GM21381 (cell line): ENCODE results near the gene LPIN1.
"Not testable (repeated sequence)": the region's sequence is repeated elsewhere in the genome, so short reads cannot be mapped to it uniquely, and the experiment has no call there.

Source experiments
- ATAC-seq: cut with Tn5 transposase; IDR thresholded peaks from one replicate; pipeline ENCODE4 v1.9.1; 2021; ENCODE audit warnings: mild to moderate bottlenecking, moderate library complexity; ENCODE audit not compliant: unreplicated experiment

Gene LPIN1

DNA sequence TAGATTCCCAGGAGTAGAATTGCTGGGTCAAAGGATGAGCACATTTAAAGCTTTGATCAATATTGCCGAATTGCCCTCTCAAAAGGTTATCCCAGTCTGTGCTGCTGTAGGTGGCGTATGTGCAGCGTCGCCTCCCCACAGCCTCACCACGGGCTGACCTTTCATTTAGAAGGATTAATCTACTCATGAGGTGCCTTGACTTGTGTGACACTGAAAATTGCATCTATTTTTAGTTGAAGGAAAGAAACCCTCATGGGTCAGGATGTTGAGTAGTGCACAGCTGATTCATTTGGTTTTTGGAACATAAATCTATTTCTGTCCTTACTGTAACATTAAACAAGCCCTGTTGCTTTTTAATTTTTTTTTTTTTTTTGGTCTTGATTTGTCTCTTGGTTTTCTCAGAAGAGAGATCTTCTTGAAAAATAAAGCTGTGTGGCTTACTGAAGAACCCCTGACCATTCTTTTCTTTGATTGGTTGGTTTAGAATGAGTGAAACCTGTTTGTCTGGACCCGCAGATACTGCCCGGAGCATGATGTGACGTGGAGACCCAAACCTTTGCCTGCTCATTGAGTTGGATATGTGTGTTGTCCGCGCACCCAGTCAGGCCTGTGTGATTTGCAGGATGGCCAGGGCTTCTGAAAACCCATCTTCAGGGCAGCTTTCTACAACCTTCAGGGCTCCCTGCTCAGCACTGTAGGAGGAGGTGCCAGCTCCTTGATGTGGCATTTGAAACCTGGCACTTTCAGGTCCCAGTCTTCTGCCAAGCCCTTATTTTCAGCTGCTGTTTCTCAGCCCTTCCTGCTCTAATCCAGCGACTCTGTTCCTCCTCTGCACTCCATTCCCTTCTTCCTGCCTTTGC, 61.0 kb downstream of the LPIN1 start:
- ATAC-seq, result no peak

- ATAC-seq, result no peak
These were observed 61.6 kb downstream of the LPIN1 start for GRCh38 chr2:11808016-11808400.

DNA sequence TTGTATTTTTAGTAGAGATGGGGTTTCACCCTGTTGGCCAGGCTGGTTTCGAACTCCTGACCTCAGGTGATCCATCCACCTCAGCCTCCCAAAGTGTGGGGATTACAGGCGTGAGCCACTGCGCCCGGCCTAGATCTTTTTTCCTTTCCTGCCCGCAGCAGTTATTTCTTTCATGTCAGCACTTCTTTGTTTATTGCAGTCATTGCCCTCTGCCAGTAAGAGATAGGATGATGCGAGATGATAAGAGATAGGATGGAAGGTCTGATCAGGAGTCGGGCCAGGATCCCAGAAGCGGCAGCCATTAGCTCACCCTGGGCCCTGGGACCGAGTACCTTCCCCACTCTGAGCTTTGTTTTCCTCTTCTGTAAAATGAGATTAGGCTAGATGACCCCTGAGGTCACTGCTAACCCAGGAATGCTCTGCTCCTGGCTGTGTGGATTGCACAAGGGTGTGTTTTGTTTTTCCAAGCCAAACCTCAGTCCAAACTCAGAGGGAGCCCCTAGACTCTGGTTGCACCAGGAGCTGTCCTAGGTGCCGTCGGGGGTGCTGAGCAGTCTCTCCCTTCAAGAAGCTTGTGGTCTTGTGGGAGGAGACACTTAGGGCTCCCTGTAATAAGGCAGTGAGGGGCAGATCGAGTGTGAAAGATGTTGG, 63.3 kb downstream of the LPIN1 start:
- no peak for ATAC-seq

- no peak for ATAC-seq
These were observed 64.0 kb downstream of the LPIN1 start for GRCh38 chr2:11810237-11810977.

- ATAC-seq, result no peak
These were observed 64.7 kb downstream of the LPIN1 start for GRCh38 chr2:11811036-11811654.

- no peak for ATAC-seq
These were observed 66.2 kb downstream of the LPIN1 start for GRCh38 chr2:11812466-11813248.

- ATAC-seq, result not testable (repeated sequence)
These were observed 66.9 kb downstream of the LPIN1 start for GRCh38 chr2:11813345-11813744.

- ATAC-seq, result no peak
These were observed 67.5 kb downstream of the LPIN1 start for GRCh38 chr2:11813951-11814350.

DNA sequence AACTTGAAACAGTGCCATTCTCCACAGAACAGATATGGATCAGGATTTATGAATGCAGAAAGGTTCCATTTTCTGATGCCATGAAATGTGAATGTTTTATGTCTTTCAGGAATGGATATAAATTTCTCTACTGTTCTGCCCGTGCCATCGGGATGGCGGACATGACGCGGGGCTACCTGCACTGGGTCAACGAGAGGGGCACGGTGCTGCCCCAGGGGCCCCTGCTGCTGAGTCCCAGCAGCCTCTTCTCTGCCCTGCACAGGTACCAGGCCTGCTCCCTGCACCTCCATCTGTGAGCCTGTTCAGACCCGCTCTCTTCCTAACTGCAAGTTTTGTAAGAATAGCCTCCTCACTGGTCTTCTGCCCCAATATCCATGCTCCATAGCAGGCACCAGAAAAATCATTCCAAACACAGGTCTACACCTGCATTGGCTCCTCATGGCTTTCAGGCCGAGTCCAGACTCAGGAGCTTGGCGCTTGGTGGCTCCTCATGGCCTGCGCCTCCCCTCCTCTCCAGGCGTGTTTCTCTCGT, 68.6 kb downstream of the LPIN1 start:
- no peak for ATAC-seq

DNA sequence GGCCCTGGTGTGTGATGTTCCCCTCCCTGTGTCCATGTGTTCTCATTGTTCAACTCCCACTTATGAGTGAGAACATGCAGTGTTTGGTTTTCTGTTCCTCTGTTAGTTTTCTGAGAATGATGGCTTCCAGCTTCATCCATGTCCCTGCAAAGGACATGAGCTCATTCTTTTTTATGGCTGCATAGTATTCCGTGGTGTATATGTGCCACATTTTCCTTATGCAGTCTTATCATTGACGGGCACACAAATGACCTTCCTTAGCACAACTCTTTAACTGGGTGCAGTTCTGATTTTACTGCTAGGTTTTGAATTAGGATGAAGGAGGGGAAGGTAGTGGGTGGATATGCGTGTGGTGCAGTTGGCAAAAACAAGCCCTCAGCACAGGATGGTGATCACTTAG, 70.5 kb downstream of the LPIN1 start:
- not testable (repeated sequence) for ATAC-seq

DNA sequence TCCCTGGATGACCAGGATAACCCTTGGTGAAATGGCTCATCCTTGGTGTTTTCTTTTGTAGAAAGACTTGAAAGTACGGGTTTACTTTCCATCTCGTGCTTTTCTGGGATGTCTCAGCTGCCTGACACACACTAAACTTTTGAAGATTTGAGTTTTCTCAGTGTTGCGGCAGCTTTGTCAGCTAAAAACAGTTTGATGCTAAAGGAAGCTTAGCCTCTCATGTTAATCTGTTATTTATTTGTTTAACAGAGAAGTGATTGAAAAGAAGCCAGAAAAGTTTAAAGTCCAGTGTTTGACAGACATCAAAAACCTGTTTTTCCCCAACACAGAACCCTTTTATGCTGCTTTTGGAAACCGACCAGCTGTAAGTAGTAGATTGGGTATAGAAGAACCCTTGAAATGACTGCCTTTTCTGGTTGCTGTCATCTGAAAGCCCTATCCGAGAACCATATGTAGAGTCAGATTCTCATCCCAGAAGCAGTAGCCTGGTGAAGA, 72.8 kb downstream of the LPIN1 start:
- ATAC-seq, result no peak

DNA sequence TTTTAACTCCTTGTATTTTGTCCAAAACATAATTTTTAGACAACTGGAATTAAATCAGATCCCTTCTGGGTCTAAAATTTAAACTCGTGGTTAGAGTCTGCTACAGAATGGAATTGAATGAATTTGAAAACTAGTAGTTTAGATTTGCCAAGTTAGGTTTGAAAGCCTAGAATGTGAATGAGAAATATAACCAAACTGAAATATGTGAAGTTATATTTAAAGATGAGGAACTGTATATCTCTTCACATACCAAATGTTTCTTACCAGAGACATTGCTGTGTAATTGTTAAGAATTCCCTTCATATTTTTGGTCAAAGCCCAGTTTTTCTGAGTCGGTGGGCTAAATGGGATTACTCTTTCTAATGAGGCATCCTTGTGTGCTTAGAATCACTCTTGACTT, 74.2 kb downstream of the LPIN1 start:
- no peak for ATAC-seq

DNA sequence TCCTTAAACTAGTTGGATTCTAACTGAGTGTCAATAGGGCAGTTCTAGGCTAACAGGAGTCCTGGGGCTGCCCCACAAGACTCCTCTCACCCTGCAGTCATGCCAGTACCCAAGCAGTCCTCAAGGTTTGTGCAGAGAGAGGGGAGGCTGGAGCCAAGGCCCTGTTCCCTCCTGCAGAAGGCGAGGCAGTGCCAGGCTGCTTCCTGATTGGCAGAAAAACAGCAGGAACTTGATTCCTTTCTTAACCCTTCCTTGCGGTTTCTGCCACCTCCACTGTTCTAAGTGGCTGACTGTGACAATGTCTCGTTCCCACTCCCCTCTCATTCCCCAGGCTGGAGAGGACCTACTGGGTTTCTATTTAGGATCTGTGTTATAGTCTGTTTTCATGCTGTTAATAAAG, 75.3 kb downstream of the LPIN1 start:
- no peak for ATAC-seq

DNA sequence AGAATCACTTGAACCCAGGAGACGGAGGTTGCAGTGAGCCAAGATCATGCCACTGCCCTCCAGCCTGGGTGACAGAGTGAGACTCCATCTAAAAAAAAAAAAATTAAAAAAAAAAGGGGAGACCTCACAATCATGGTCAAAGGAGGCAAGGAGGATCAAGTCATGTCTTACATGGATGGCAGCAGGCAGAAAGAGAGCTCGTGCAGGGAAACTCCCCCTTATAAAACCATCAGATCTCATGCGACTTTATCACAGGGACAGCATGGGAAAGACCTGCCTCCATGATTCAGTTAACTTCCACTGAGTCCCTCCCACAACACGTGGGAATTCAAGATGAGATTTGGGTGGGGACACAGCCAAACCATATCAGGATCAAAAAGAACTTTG, 75.9 kb downstream of the LPIN1 start:
- not testable (repeated sequence) for ATAC-seq

DNA sequence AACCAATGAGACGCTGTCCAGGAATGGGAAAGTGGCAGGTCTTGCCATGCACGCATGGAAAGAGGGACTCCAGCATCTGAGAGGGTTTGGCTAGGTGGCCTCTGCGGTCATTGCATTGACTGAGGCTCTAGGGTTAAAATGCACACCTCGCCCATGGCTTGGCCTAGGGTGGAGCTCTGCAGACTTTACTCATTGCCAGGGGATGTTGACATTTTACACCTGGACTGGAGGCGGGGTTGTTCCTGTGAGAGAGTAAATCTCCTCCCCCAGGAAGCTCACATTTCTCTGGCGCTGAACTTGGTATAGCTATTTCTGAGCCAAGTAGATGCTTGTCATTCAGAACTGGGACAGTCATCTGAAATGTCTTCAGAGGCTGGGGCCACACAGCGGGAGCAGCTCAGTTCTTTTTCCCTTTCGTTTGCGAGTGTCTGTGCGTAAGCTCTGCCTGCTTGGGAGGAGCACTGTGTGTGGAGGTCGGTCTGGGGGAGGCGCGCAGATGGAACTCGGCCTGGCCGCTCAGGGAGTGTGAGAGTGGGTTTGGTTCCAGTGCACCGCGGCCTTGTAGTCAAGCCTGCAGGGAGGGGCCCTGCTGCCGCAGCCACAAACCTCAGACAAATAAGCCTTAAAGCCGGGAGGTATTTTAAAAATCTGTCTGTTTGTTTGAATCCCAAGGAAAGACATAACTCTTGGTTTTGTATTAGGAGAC, 76.5 kb downstream of the LPIN1 start:
- no peak for ATAC-seq

DNA sequence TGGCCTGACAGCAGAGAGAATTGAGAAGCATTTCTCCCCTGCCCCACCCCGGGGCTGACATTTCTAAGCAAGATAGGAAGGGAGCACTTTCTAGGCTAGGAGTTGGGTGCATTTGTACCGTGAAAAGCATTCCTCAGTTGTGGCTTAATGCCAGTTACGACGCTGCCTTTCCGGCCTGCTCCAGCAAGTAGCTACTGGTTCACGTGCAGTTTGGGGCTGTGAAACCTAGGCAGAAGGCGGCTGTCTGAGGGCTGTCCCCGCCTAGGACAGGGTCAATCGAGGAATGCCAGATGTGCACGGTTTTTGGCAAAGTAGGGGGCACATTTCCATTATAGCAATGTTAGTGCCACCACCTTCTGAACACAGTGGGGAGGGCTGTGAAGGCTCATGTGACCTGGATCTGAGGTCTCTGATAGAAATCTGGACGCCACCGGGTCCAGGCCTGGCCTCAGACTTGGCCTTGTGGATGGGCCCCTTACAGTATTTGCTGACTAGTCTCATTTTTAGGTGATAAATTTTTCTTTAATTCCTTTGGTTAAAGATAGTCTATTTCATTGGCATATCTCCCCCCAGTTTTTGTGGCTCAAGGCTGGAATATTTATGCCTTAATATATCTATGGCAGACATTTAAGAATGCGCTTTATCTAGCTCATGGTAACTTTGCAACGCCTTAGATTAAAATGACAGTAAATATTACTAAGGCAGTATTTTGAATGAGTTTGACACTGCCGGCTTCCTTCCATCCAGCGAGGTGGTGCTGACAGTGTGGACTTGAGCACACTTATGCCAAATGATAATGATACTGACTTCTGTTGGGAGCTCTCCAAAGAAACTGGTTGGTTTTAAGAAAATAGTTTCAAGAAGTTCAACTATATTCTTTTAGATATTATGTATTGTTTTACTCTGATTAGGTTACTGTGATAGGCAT, 78.7 kb downstream of the LPIN1 start:
- ATAC-seq, result no peak

DNA sequence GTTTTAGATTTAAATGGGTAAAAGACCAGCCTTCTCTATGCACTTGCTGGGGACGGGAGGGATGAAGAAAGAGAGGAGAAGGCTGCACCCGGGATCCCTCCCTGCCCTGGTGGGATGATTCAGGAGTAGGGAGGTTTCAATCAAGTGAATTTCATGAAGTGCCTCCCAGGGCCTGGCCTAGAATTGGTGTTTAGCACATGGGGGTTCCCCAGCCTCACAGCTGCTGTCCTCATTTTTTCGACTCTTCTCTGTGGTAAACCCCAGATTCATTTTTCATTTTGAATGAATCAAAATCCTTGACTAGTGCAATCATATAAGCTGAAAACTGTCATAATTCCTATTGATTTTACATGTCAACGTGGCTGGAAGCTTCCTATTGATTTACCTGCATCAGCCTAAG, 81.1 kb downstream of the LPIN1 start:
- ATAC-seq, result no peak

GRCh38 chr2:11828933-11829323, 82.5 kb downstream of the LPIN1 start:
- no peak for ATAC-seq
